Right lobe of liver (tissue), 4 donors: ENCODE results near the gene UVSSA.

Experiments used
- POLR2A ChIP-seq: fragments of 450-650 bp; IDR thresholded peaks from one replicate; pipeline ENCODE4 v1.6.1; 2017; ENCODE audit warnings: antibody characterized with exemption, mild to moderate bottlenecking
- TF ChIP-seq, protein P1 (sequence below), 4 donors: fragments of 200-600 bp in 3 of 4; fragments of 450-650 bp in 1 of 4; IDR thresholded peaks; one replicate each; pipeline versions ENCODE4 v1.5.1 to v1.8.0; 2016 to 2022; ENCODE audit warnings: antibody characterized with exemption in 4 of 4, mild to moderate bottlenecking in 2 of 4
- donor health status: DM: no; HTN: no; CAD: no.
- donor health status: DM: no; HTN: no; CAD: no.
- donor health status: DM: no; HTN: yes; CAD: no.

DNA sequence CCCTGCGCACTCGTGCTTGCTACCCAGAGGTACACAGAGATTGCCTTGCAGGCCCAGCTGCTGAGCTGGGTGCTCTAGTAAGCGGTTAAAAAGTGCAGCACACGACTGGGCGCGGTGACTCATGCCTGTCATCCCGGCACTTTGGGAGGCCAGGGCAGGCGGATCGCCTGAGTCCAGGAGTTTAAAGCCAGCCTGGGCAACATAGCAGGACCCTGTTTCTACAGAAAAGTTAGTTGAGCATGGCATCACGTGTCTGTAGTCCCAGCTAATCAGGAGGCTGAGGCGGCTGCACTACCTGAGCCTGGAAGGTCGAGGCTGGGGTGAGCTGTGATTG, 5.5 kb downstream of the UVSSA start:
- TF ChIP-seq, protein P1, sequence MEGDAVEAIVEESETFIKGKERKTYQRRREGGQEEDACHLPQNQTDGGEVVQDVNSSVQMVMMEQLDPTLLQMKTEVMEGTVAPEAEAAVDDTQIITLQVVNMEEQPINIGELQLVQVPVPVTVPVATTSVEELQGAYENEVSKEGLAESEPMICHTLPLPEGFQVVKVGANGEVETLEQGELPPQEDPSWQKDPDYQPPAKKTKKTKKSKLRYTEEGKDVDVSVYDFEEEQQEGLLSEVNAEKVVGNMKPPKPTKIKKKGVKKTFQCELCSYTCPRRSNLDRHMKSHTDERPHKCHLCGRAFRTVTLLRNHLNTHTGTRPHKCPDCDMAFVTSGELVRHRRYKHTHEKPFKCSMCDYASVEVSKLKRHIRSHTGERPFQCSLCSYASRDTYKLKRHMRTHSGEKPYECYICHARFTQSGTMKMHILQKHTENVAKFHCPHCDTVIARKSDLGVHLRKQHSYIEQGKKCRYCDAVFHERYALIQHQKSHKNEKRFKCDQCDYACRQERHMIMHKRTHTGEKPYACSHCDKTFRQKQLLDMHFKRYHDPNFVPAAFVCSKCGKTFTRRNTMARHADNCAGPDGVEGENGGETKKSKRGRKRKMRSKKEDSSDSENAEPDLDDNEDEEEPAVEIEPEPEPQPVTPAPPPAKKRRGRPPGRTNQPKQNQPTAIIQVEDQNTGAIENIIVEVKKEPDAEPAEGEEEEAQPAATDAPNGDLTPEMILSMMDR (IDR thresholded peaks at IDR 0.05) = no peak
- no peak for TF ChIP-seq POLR2A
